ENCODE results near the gene C19orf73. TPM values are rescaled to one million over a fixed set of nuclear protein-coding genes. Genes with fewer than 3 reads are reported as not detected.

The C19orf73 gene
- total and polyA plus RNA-seq, 9 of the 15 experiments (the other 6 are each of a cell fraction or from before 2014, with no cell fraction given), result 0.08 to 7.4 (median 1.4) TPM

- TF ChIP-seq, protein P1, sequence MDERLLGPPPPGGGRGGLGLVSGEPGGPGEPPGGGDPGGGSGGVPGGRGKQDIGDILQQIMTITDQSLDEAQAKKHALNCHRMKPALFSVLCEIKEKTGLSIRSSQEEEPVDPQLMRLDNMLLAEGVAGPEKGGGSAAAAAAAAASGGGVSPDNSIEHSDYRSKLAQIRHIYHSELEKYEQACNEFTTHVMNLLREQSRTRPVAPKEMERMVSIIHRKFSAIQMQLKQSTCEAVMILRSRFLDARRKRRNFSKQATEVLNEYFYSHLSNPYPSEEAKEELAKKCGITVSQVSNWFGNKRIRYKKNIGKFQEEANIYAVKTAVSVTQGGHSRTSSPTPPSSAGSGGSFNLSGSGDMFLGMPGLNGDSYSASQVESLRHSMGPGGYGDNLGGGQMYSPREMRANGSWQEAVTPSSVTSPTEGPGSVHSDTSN (CRISPR knock-in tag; IDR thresholded peaks at IDR 0.05; ENCODE audit: low read depth), result no peak
- TF ChIP-seq, protein P1 (tag; conservative IDR thresholded peaks at IDR 0.05; ENCODE audit: low read depth), result no peak
- TF ChIP-seq, protein P2, sequence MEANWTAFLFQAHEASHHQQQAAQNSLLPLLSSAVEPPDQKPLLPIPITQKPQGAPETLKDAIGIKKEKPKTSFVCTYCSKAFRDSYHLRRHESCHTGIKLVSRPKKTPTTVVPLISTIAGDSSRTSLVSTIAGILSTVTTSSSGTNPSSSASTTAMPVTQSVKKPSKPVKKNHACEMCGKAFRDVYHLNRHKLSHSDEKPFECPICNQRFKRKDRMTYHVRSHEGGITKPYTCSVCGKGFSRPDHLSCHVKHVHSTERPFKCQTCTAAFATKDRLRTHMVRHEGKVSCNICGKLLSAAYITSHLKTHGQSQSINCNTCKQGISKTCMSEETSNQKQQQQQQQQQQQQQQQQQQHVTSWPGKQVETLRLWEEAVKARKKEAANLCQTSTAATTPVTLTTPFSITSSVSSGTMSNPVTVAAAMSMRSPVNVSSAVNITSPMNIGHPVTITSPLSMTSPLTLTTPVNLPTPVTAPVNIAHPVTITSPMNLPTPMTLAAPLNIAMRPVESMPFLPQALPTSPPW (CRISPR knock-in tag; IDR thresholded peaks at IDR 0.05), result peak; percentile 90
- TF ChIP-seq TFE3 (CRISPR knock-in tag; IDR thresholded peaks at IDR 0.05), result no peak
- peak; percentile 98 for TF ChIP-seq POLR2B (IDR thresholded peaks at IDR 0.05; ENCODE audit: low read depth, partially characterized antibody)
- no peak; the same call in 1 of the 2 replicates for TF ChIP-seq GABPA (tag; conservative IDR thresholded peaks at IDR 0.05; ENCODE audit: low read depth)
- TF ChIP-seq, protein P3, sequence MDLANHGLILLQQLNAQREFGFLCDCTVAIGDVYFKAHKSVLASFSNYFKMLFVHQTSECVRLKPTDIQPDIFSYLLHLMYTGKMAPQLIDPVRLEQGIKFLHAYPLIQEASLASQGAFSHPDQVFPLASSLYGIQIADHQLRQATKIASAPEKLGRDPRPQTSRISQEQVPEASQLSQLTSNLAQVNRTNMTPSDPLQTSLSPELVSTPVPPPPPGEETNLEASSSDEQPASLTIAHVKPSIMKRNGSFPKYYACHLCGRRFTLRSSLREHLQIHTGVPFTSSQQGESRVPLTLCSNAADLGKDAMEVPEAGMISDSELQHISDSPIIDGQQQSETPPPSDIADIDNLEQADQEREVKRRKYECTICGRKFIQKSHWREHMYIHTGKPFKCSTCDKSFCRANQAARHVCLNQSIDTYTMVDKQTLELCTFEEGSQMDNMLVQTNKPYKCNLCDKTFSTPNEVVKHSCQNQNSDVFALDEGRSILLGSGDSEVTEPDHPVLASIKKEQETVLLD (IDR thresholded peaks at IDR 0.05), result peak; percentile 98
- TF ChIP-seq TBP (optimal IDR thresholded peaks at IDR 0.05; ENCODE audit: low read depth, low read length), result peak; percentile 79
- TF ChIP-seq, protein P4, sequence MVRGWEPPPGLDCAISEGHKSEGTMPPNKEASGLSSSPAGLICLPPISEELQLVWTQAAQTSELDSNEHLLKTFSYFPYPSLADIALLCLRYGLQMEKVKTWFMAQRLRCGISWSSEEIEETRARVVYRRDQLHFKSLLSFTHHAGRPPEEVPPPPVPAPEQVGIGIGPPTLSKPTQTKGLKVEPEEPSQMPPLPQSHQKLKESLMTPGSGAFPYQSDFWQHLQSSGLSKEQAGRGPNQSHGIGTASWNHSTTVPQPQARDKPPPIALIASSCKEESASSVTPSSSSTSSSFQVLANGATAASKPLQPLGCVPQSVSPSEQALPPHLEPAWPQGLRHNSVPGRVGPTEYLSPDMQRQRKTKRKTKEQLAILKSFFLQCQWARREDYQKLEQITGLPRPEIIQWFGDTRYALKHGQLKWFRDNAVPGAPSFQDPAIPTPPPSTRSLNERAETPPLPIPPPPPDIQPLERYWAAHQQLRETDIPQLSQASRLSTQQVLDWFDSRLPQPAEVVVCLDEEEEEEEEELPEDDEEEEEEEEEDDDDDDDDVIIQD (CRISPR knock-in tag; IDR thresholded peaks at IDR 0.05), result 0 out of 2 replicates have a peak, but pooled peaks have one; percentile 41
- TF ChIP-seq MTA2 (IDR thresholded peaks at IDR 0.05; ENCODE audit: low read depth), result no peak
- TF ChIP-seq FOXP4 (CRISPR knock-in tag; IDR thresholded peaks at IDR 0.05; ENCODE audit: borderline replicate concordance), result 0 out of 2 replicates have a peak, but pooled peaks have one; percentile 63
- TF ChIP-seq MEF2A (IDR thresholded peaks at IDR 0.05; ENCODE audit: control insufficient read depth, low read depth, low read length), result no peak
- peak; percentile 5; the same call in 1 of the 2 replicates for TF ChIP-seq SOX6 (IDR thresholded peaks at IDR 0.05)
- TF ChIP-seq ZNF445 (CRISPR knock-in tag; IDR thresholded peaks at IDR 0.05; ENCODE audit: low read depth), result no peak
These were observed 33.7 kb downstream of the C19orf73 start, which contains the start of gene SNRNP70 (continued) for GRCh38 chr19:49085020-49085867.

All from K562 (cell line).